ENCODE measurements around the gene OLFM1.

DNA sequence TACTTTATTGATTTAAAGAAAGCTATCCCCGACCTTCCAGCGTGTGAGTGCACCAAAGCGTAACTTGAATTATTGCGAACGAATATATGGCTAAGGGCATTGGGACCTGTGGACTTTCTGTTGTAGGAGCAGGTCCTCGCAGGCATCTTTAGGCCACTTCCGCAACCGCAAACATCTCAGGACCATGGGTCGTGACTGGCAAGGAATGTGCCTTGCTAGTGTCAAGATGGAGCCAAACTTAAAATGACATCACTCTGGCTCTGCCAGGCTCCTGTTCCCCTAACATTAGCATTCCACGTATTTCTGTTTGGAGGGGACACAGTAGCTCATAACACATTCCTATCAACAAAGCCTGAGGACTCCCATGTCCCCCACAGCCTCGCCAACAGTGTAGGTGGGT is 44.1 kb upstream of the OLFM1 start:
- TF ChIP-seq, protein P1, sequence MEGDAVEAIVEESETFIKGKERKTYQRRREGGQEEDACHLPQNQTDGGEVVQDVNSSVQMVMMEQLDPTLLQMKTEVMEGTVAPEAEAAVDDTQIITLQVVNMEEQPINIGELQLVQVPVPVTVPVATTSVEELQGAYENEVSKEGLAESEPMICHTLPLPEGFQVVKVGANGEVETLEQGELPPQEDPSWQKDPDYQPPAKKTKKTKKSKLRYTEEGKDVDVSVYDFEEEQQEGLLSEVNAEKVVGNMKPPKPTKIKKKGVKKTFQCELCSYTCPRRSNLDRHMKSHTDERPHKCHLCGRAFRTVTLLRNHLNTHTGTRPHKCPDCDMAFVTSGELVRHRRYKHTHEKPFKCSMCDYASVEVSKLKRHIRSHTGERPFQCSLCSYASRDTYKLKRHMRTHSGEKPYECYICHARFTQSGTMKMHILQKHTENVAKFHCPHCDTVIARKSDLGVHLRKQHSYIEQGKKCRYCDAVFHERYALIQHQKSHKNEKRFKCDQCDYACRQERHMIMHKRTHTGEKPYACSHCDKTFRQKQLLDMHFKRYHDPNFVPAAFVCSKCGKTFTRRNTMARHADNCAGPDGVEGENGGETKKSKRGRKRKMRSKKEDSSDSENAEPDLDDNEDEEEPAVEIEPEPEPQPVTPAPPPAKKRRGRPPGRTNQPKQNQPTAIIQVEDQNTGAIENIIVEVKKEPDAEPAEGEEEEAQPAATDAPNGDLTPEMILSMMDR (IDR thresholded peaks at IDR 0.05) = no peak
- TF ChIP-seq POLR2A (IDR thresholded peaks at IDR 0.05) = no peak

Data from esophagus squamous epithelium (tissue), 4 donors.